Neuronal stem cell (in vitro differentiated cells): Measurements from ENCODE around the gene DUSP2.

ENCODE experiments used
- DNase-seq: peaks from one replicate; pipeline ENCODE4 v3.0.0-alpha.2; 2013; ENCODE audit warnings: low spot score
- H2AFZ ChIP-seq: one replicate; pipeline ENCODE4 v1.6.1; 2013; ENCODE audit warnings: mild to moderate bottlenecking, low read length, inconsistent platforms
- H2AK5ac ChIP-seq: 2 replicates; pipeline ENCODE4 v1.6.1; 2013; ENCODE audit warnings: low read depth, mild to moderate bottlenecking, inconsistent platforms, low read length, moderate library complexity, mixed read lengths
- H2BK120ac ChIP-seq: 2 replicates; pipeline ENCODE4 v1.6.1; 2013; ENCODE audit warnings: low read depth, mild to moderate bottlenecking, inconsistent platforms, low read length, moderate library complexity, mixed read lengths
- H2BK12ac ChIP-seq: one replicate; pipeline ENCODE4 v1.6.1; 2013; ENCODE audit warnings: low read length, inconsistent platforms
- H2BK15ac ChIP-seq: 2 replicates; pipeline ENCODE4 v1.6.1; 2013; ENCODE audit warnings: mild to moderate bottlenecking, low read length, inconsistent platforms, mixed read lengths
- H2BK5ac ChIP-seq: one replicate; pipeline ENCODE4 v1.6.1; 2013; ENCODE audit warnings: inconsistent platforms, mild to moderate bottlenecking, low read length, moderate library complexity
- H3K14ac ChIP-seq: one replicate; pipeline ENCODE4 v1.6.1; 2013; ENCODE audit warnings: low read length, inconsistent platforms
- H3K18ac ChIP-seq: 2 replicates; pipeline ENCODE4 v1.6.1; 2013; ENCODE audit warnings: low read length, inconsistent platforms
- H3K23ac ChIP-seq: 2 replicates; pipeline ENCODE4 v1.6.1; 2013; ENCODE audit warnings: low read depth, mild to moderate bottlenecking, mixed read lengths, low read length, inconsistent platforms; ENCODE audit not compliant: poor library complexity
- H3K27ac ChIP-seq: replicated peaks from 3 replicates; pipeline ENCODE4 v1.5.1; 2013; ENCODE audit warnings: low read length, inconsistent platforms
- H3K27me3 ChIP-seq, 3 experiments: 2 replicates each; pipeline ENCODE4 v1.6.1; 2013; ENCODE audit warnings: low read length in 3 of 3, mild to moderate bottlenecking in 2 of 3, inconsistent platforms in 1 of 3, low read depth in 1 of 3, mixed read lengths in 1 of 3, moderate library complexity in 1 of 3; ENCODE audit not compliant: control insufficient read depth in 3 of 3, insufficient read depth in 3 of 3
- H3K36me3 ChIP-seq, 2 donors: replicated peaks in 1 of 2; 2 replicates each; pipeline ENCODE4 v1.6.1; 2013; ENCODE audit warnings: low read length in 2 of 2; ENCODE audit not compliant: control insufficient read depth in 2 of 2, insufficient read depth in 2 of 2
- H3K4ac ChIP-seq: 2 replicates; pipeline ENCODE4 v1.6.1; 2013; ENCODE audit warnings: inconsistent platforms, mild to moderate bottlenecking, low read length, moderate library complexity
- H3K4me1 ChIP-seq, 2 donors: 1 replicate in 1 of 2; 2 replicates in 1 of 2; pipeline ENCODE4 v1.6.1; 2013; ENCODE audit warnings: low read length in 2 of 2, low read depth in 1 of 2; ENCODE audit not compliant: control insufficient read depth in 2 of 2, insufficient read depth in 1 of 2
- H3K4me2 ChIP-seq: one replicate; pipeline ENCODE4 v1.6.1; 2013; ENCODE audit warnings: mild to moderate bottlenecking, low read length, inconsistent platforms; ENCODE audit not compliant: insufficient read depth, poor library complexity, severe bottlenecking
- H3K4me3 ChIP-seq, 2 donors: 2 replicates each; pipeline ENCODE4 v1.5.1; 2013; ENCODE audit warnings: low read length in 2 of 2, mild to moderate bottlenecking in 2 of 2, inconsistent platforms in 1 of 2, moderate library complexity in 1 of 2
- H3K79me1 ChIP-seq: one replicate; pipeline ENCODE4 v1.6.1; 2013; ENCODE audit warnings: low read depth, mild to moderate bottlenecking, inconsistent platforms, low read length, moderate library complexity
- H3K9ac ChIP-seq: one replicate; pipeline ENCODE4 v1.6.1; 2013; ENCODE audit warnings: mild to moderate bottlenecking, low read depth, low read length, inconsistent platforms; ENCODE audit not compliant: poor library complexity
- H3K9me3 ChIP-seq, 2 donors: replicated peaks in 1 of 2; 2 replicates each; pipeline versions ENCODE3 to v1.6.1; 2013; ENCODE audit warnings: low read length in 2 of 2, mild to moderate bottlenecking in 2 of 2, inconsistent platforms in 1 of 2, low read depth in 1 of 2, mixed read lengths in 1 of 2, moderate library complexity in 1 of 2; ENCODE audit not compliant: control insufficient read depth in 2 of 2, insufficient read depth in 1 of 2
- H4K8ac ChIP-seq: one replicate; pipeline ENCODE4 v1.6.1; 2013; ENCODE audit warnings: low read depth, mild to moderate bottlenecking, inconsistent platforms, low read length, moderate library complexity
- H4K91ac ChIP-seq: one replicate; pipeline ENCODE4 v1.6.1; 2013; ENCODE audit warnings: low read length, low read depth, mild to moderate bottlenecking, inconsistent platforms; ENCODE audit not compliant: poor library complexity
- WGBS, 2 donors: extraction: QIAGEN DNeasy Blood & Tissue Kit; methylation state at CpG; one replicate each; pipeline ENCODE4 v1.1.7; 2013; ENCODE audit warnings: missing lambda C conversion rate in 2 of 2, mixed read lengths in 1 of 2; ENCODE audit not compliant: insufficient read length in 2 of 2, insufficient replicate concordance in 1 of 2; ENCODE audit errors: extremely low coverage in 2 of 2; 5-methylcytosine and 5-hydroxymethylcytosine counted together

The DUSP2 gene

DNA sequence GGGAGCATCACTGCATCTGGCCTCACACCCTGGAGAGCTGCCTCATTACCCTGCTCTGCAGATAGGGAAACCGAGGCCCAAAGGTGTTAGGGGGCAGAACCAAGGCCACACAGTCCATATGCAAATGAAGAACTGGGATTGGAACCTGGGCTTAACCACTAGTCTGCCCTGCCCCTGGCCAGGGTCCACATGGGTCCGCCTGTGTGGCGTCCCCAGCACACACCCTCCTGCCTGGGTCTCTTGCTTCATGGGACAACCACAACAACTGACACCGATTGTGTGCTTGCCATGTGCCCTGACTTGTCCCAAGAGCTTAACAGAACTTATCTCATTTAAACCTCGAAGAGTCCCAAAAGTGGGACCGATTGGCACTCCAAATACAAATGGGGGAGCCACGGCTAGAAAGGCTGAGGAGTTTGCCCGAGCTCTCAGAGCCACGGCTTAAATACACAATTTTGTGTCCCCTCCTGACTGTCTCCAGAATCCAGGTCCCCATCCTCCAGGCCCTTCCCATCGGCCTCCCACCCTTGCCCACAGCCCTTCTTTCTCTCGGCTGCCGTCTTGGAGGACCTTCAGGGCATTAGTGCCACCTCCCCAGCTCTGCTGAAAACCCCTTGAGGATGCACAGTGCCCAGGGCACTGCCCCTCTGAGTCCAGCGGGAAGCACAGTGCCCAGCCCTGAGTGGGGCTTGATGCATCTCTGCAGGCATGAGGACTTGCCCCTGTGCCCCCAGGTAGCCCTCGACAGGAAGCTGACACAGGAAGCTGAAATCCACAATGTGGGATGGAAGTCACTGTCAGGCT lies 5.8 kb upstream of the DUSP2 start:
- Histone ChIP-seq H3K4ac (no peak overlapping the region), H3K79me1 (no peaks in the 10 kb centered on the region), H3K9ac (no peak overlapping the region), H2BK12ac (no peak overlapping the region), H3K4me2 (no peak overlapping the region), H2AK5ac (peak overlapping the region; percentile 59), H3K36me3 (no peaks in the 10 kb centered on the region), H3K9me3 (no peaks in the 10 kb centered on the region), H3K18ac (peak overlapping the region; percentile 16), H3K4me3 (no peak overlapping the region), H3K4me1 (peaks cover 25 to 36% of the 10 kb centered on the region in 2 donors), H3K27me3 (peaks cover 0 to 35% (median 9%) of the 10 kb centered on the region in 3 experiments), H2BK5ac (peak overlapping the region; percentile 30), H3K27ac (no peak overlapping the region), H3K23ac (no peak overlapping the region), H4K91ac (no peak overlapping the region), H4K8ac (no peak overlapping the region), H3K14ac (no peak overlapping the region), H2AFZ (no peak overlapping the region), H2BK15ac (peak overlapping the region; percentile 64), H2BK120ac (no peak overlapping the region)
- no peak for DNase-seq
- WGBS, 2 donors = no CpG with 5 or more reads among the region's 14 CpGs

DNA sequence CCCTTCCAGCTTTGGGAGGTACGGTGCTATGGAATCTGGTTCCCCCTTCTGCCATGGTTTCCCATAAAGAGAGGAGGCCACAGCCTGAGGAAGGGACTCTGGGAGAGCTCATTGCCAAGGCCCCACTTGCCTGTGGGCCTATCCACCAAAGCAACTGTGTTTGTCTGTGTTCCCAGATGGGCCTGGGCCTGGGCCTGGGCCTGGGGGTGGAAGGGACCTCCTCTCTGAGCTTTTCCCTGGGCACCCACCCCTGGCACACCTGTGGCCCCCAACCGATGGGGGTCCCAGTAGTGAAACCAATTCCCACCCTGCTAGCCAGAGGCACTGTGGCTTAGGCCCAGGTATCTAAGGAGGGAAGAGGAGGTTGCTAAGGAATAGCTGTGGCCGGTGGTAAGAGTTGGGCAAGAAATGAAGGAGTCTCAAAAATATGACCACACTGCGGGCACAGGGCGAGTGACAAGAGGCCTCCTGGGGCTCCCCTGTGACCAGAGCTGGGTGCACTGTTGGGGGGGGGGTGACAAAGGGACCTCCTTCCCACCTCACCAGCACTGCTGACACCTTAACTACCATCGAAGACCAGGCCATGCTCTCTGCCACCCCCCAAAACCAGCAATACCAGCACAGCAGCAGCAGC lies 4.9 kb upstream of the DUSP2 start:
- Histone ChIP-seq H3K27ac (no peak overlapping the region), H4K91ac (no peak overlapping the region), H4K8ac (no peak overlapping the region), H3K36me3 (no peaks in the 10 kb centered on the region), H3K9me3 (no peaks in the 10 kb centered on the region), H3K4me3 (no peak overlapping the region), H3K79me1 (no peaks in the 10 kb centered on the region), H2AK5ac (peak overlapping the region; percentile 60), H2BK12ac (peak overlapping the region; percentile 75), H2BK5ac (no peak overlapping the region), H2BK120ac (no peak overlapping the region), H2BK15ac (no peak overlapping the region), H3K23ac (no peak overlapping the region), H3K4me1 (peaks cover 29 to 37% of the 10 kb centered on the region in 2 donors), H2AFZ (no peak overlapping the region), H3K18ac (no peak overlapping the region), H3K27me3 (peaks cover 2 to 43% (median 18%) of the 10 kb centered on the region in 3 experiments), H3K14ac (no peak overlapping the region), H3K9ac (no peak overlapping the region), H3K4me2 (no peak overlapping the region), H3K4ac (no peak overlapping the region)
- WGBS, 2 donors = no CpG with 5 or more reads among the region's 6 CpGs
- no peak for DNase-seq

DNA sequence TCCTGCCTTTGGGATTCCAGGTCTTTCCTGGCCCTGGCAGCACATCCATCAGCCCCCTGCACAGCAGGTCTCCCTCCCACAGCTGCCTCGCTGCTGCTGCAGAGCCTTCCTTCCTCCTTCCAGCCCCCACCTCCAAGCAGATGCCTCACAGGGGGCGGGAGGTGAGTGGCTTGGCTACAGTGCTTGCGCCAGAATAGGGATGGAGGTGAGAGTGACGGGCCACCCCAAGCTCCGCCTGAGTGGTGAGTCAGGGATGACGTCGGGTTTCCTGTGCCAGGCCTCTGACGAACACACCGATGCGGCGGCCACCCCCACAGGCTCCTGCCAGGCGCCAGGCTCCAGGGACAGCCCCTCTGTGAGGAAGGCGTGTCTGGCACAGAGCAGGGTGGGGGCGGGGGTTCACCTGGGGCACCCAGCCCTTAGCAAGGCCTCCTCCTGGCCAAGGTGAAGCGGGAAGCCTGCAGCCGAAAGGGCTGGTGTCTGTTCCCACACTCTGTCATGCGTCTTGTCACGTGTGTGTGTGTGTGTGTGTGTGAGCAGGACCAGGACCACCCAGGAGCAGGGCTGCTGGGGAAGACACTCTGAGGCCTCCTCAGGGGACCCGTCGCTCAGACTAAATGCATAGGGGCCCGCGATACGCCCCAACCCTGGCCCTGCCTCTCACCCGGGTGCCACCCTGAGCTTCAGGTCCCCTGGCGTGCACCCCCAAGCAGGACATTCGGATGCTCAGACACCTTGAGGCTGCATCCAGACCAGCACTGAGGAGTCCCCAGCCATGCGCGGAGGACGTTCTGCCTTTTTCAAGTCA lies 3.4 kb upstream of the DUSP2 start:
- H2BK5ac ChIP-seq = no peak overlapping the region
- no peak overlapping the region for H3K14ac ChIP-seq
- no peak overlapping the region for H4K8ac ChIP-seq
- H3K79me1 ChIP-seq = peaks cover 4% of the 10 kb centered on the region
- no peak overlapping the region for H3K27ac ChIP-seq
- peaks cover 35 to 36% of the 10 kb centered on the region in 2 donors for H3K4me1 ChIP-seq
- no peak overlapping the region for H3K4ac ChIP-seq
- H2AFZ ChIP-seq = peak overlapping the region; percentile 91
- peak overlapping the region; percentile 46 for H3K23ac ChIP-seq
- no CpG with 5 or more reads among the region's 29 CpGs for WGBS, 2 donors
- no peak overlapping the region for H3K4me3 ChIP-seq
- peak overlapping the region; percentile 77 for H2AK5ac ChIP-seq
- H3K9ac ChIP-seq = peak overlapping the region; percentile 71
- H2BK12ac ChIP-seq = peak overlapping the region; percentile 88
- no peaks in the 10 kb centered on the region for H3K9me3 ChIP-seq
- peak overlapping the region; percentile 39 for H2BK15ac ChIP-seq
- H3K4me2 ChIP-seq = no peak overlapping the region
- peak overlapping the region; percentile 89 for H3K18ac ChIP-seq
- H2BK120ac ChIP-seq = no peak overlapping the region
- peak; percentile 48 for DNase-seq
- H4K91ac ChIP-seq = peak overlapping the region; percentile 27
- H3K27me3 ChIP-seq = peaks cover 6 to 58% (median 29%) of the 10 kb centered on the region in 3 experiments
- H3K36me3 ChIP-seq = no peaks in the 10 kb centered on the region
